ENCODE data around the gene RBMX.

RBMX gene

DNA sequence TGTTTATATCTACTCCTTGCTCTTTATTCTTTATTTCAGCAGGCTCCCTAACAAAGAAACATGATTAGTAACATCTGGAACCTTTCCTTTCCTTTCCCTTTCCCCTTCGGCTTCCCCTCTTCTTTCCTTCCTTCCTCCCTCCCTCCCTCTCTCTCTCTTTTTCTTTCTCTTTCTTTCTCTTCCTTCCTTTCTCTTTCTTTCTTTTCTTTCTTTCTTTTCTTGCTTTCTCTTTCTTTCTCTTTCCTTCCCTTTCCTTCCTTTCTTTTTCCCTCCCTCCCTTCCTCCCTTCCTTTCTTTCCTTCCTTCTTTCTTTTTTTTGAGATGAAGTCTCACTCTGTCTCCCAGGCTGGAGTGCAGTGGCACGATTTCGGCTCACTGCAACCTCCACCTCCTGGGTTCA is 30.7 kb upstream of the RBMX start:
- H3K27ac ChIP-seq (ENCODE audit: low read depth, low read length) = no peak overlapping the region
- H3K4me3 ChIP-seq (ENCODE audit: insufficient read depth, low read length, poor library complexity, severe bottlenecking) = no peak overlapping the region
- H3K9me3 ChIP-seq (ENCODE audit: insufficient read depth, low read length) = no peaks in the 10 kb centered on the region
- no peaks in the 10 kb centered on the region for H4K20me1 ChIP-seq (ENCODE audit: low read depth, low read length)
- no peaks in the 10 kb centered on the region for H3F3A ChIP-seq (ENCODE audit: insufficient read depth)
- H3K36me3 ChIP-seq (ENCODE audit: low read length) = no peaks in the 10 kb centered on the region
- peak overlapping the region; percentile 75 for H3K4me2 ChIP-seq (ENCODE audit: low read depth, low read length, poor library complexity, severe bottlenecking)
- no peaks in the 10 kb centered on the region for H3K27me3 ChIP-seq (ENCODE audit: low read length)
- H3K9ac ChIP-seq (ENCODE audit: low read length) = no peak overlapping the region
- no peaks in the 10 kb centered on the region for H3K79me2 ChIP-seq (ENCODE audit: insufficient read depth, low read length)
- no peaks in the 10 kb centered on the region for H3K9me2 ChIP-seq (replicated peaks; ENCODE audit: insufficient read depth, low read length)
- no peak for TF ChIP-seq EZH2phosphoT487 (conservative IDR thresholded peaks at IDR 0.05; ENCODE audit: low read length)
- TF ChIP-seq, protein P1, sequence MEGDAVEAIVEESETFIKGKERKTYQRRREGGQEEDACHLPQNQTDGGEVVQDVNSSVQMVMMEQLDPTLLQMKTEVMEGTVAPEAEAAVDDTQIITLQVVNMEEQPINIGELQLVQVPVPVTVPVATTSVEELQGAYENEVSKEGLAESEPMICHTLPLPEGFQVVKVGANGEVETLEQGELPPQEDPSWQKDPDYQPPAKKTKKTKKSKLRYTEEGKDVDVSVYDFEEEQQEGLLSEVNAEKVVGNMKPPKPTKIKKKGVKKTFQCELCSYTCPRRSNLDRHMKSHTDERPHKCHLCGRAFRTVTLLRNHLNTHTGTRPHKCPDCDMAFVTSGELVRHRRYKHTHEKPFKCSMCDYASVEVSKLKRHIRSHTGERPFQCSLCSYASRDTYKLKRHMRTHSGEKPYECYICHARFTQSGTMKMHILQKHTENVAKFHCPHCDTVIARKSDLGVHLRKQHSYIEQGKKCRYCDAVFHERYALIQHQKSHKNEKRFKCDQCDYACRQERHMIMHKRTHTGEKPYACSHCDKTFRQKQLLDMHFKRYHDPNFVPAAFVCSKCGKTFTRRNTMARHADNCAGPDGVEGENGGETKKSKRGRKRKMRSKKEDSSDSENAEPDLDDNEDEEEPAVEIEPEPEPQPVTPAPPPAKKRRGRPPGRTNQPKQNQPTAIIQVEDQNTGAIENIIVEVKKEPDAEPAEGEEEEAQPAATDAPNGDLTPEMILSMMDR (IDR thresholded peaks at IDR 0.05; ENCODE audit: insufficient read depth, low read length, poor library complexity, severe bottlenecking) = no peak
- H2AFZ ChIP-seq (ENCODE audit: low read depth, low read length, severe bottlenecking) = no peak overlapping the region

DNA sequence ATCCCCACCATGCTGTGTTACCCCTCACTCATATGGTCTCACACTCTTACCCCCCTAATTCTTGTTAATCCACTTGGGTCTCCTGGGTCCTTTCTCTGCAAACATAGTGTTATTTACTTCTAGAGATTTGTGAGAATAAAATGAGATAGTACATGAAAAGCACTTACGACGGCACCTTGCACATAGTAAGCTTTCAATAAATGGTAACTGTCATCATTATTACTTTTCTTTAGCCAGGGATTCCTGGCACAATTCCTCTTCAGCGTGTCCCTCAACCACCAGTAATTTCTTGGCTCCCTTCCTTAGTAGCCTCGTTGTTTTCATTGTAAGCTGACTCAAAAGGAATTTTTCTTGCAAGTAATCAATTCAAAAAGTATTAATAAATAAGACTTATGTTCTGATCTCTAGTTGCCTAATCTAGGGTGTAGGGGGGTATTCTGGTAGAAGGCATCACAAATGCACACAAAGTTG is 30.1 kb upstream of the RBMX start:
- Histone ChIP-seq H3K4me2 (ENCODE audit: low read depth, low read length, poor library complexity, severe bottlenecking) (peak overlapping the region; percentile 75), H3K79me2 (ENCODE audit: insufficient read depth, low read length) (no peaks in the 10 kb centered on the region), H2AFZ (ENCODE audit: low read depth, low read length, severe bottlenecking) (peak overlapping the region; percentile 98), H3K36me3 (ENCODE audit: low read length) (no peaks in the 10 kb centered on the region), H3K27me3 (ENCODE audit: low read length) (no peaks in the 10 kb centered on the region), H3K4me3 (ENCODE audit: insufficient read depth, low read length, poor library complexity, severe bottlenecking) (peak overlapping the region; percentile 77), H4K20me1 (ENCODE audit: low read depth, low read length) (no peaks in the 10 kb centered on the region), H3K9me2 (replicated peaks; ENCODE audit: insufficient read depth, low read length) (no peaks in the 10 kb centered on the region), H3K27ac (ENCODE audit: low read depth, low read length) (no peak overlapping the region), H3K9ac (ENCODE audit: low read length) (peak overlapping the region; percentile 65), H3F3A (ENCODE audit: insufficient read depth) (no peaks in the 10 kb centered on the region), H3K9me3 (ENCODE audit: insufficient read depth, low read length) (no peaks in the 10 kb centered on the region)
- TF ChIP-seq, protein P1 (IDR thresholded peaks at IDR 0.05; ENCODE audit: insufficient read depth, low read length, poor library complexity, severe bottlenecking) = no peak
- no peak for TF ChIP-seq EZH2phosphoT487 (conservative IDR thresholded peaks at IDR 0.05; ENCODE audit: low read length)

DNA sequence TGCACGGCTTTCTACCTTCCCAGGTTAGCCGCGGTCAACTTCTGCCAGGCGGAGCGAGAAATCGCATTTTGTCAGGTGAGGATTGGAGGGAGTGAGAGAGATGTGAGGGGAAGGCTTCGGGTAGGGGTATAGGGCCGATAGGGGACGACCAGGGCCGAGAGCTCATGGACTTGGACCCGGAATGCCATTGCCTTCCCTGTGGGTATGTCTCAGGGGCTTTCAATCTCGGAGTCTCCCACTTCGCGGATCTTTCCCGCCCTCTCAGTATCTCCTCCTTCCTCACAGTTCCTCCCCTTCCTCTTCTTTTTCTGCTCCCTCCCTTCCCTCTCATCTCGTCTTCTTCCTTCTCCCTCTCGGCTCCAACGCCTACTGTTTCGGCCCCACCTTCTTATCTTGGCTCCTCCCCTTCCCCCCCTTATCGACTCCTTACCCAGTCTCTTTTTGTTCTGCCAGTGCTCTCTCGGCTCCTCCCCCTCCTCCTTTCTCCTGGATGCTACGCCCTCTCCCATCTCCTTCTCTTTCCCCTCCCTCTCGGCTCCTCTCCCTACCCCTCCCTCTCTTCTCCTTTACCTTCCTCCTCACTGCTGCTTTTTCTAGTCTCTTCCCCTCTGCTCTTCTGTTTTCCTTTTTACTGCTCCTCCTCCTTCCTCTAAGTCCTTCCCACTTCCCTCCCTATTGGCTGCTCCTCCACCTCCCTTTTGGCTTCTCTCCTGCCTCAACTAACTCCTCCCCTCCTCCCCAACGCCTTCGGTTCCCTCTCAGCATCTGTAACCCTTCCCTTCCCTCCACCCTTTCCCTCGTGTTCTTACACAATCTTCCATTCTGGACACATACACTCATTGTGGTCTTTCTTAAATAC is 29.4 kb upstream of the RBMX start:
- H3K4me3 ChIP-seq (ENCODE audit: insufficient read depth, low read length, poor library complexity, severe bottlenecking) = peak overlapping the region; percentile 77

More for the DNA sequence above, 29.4 kb upstream of the RBMX start:
- no peaks in the 10 kb centered on the region for H3K27me3 ChIP-seq (ENCODE audit: low read length)
- peak overlapping the region; percentile 65 for H3K9ac ChIP-seq (ENCODE audit: low read length)
- no peaks in the 10 kb centered on the region for H4K20me1 ChIP-seq (ENCODE audit: low read depth, low read length)
- no peaks in the 10 kb centered on the region for H3F3A ChIP-seq (ENCODE audit: insufficient read depth)
- TF ChIP-seq, protein P1 (IDR thresholded peaks at IDR 0.05; ENCODE audit: insufficient read depth, low read length, poor library complexity, severe bottlenecking) = no peak
- no peak for TF ChIP-seq EZH2phosphoT487 (conservative IDR thresholded peaks at IDR 0.05; ENCODE audit: low read length)
- peak overlapping the region; percentile 98 for H2AFZ ChIP-seq (ENCODE audit: low read depth, low read length, severe bottlenecking)
- no peaks in the 10 kb centered on the region for H3K9me3 ChIP-seq (ENCODE audit: insufficient read depth, low read length)
- H3K9me2 ChIP-seq (replicated peaks; ENCODE audit: insufficient read depth, low read length) = no peaks in the 10 kb centered on the region
- peak overlapping the region; percentile 75 for H3K4me2 ChIP-seq (ENCODE audit: low read depth, low read length, poor library complexity, severe bottlenecking)
- no peaks in the 10 kb centered on the region for H3K36me3 ChIP-seq (ENCODE audit: low read length)
- peak overlapping the region; percentile 24; the same call in 1 of the 2 replicates for H3K27ac ChIP-seq (ENCODE audit: low read depth, low read length)
- H3K79me2 ChIP-seq (ENCODE audit: insufficient read depth, low read length) = no peaks in the 10 kb centered on the region
